HEK293 (cell line): ENCODE measurements around the gene TMEM61.
A peak's percentile ranks its signal among the peaks of the same experiment; 100 is the strongest.

ENCODE experiments used
- CTCF ChIA-PET: fragments of 350-600 bp; formaldehyde crosslinking; extraction: SDS; loops from one replicate; lab custom pipeline; 2021; ENCODE audit warnings: antibody characterized with exemption; lab: Yijun Ruan, JAX
- POLR2A ChIA-PET: fragments of 300-600 bp; formaldehyde crosslinking; extraction: SDS; loops from one replicate; lab custom pipeline; 2020; ENCODE audit warnings: antibody characterized with exemption, inconsistent platforms; lab: Yijun Ruan, JAX
- H3K27ac ChIP-seq: fragments of 200-500 bp; sonication (Bioruptor generic); 2 replicates; pipeline ENCODE4 v1.5.1; 2014; ENCODE audit warnings: low read depth, low read length, control low read depth, inconsistent platforms; ENCODE audit errors: extremely low read depth
- H3K36me3 ChIP-seq, 2 experiments: fragments of 200-500 bp in 1 of 2; sonication (Bioruptor generic) in 1 of 2; 1 replicate in 1 of 2; 2 replicates in 1 of 2; pipeline ENCODE4 v1.5.1; 2014 to 2017; ENCODE audit warnings: inconsistent platforms in 2 of 2, low read length in 2 of 2; ENCODE audit not compliant: control insufficient read depth in 2 of 2, insufficient read depth in 1 of 2
- H3K4me1 ChIP-seq: fragments of 200-500 bp; sonication (Bioruptor generic); 2 replicates; pipeline ENCODE4 v1.5.1; 2014; ENCODE audit warnings: mild to moderate bottlenecking, low read length, inconsistent platforms; ENCODE audit not compliant: control insufficient read depth, insufficient read depth
- H3K4me3 ChIP-seq: 2 replicates; pipeline ENCODE4 v1.5.1; 2011; ENCODE audit warnings: low read depth, mild to moderate bottlenecking, control low read depth, low read length, moderate library complexity
- H3K9me3 ChIP-seq: fragments of 200-500 bp; sonication (Bioruptor generic); 2 replicates; pipeline ENCODE4 v1.5.1; 2014; ENCODE audit warnings: low read depth, low read length, inconsistent platforms; ENCODE audit not compliant: control insufficient read depth, insufficient read depth
- BCL6B ChIP-seq: fragments of 450-650 bp; formaldehyde crosslinking; IDR thresholded peaks from 2 replicates; pipeline ENCODE4 v1.5.1; 2017; ENCODE audit warnings: missing biosample characterization, missing genetic modification characterization
- EGR2 ChIP-seq: fragments of 450-650 bp; formaldehyde crosslinking; IDR thresholded peaks from 2 replicates; pipeline ENCODE4 v1.5.1; 2016; ENCODE audit warnings: low read depth, missing biosample characterization, missing genetic modification characterization
- GLIS2 ChIP-seq: fragments of 450-650 bp; formaldehyde crosslinking; IDR thresholded peaks from 2 replicates; pipeline ENCODE4 v1.5.1; 2016; ENCODE audit warnings: missing biosample characterization, missing genetic modification characterization
- HIC1 ChIP-seq: fragments of 450-650 bp; formaldehyde crosslinking; IDR thresholded peaks from 2 replicates; pipeline ENCODE4 v1.5.1; 2016; ENCODE audit warnings: missing biosample characterization, missing genetic modification characterization
- HOXA7 ChIP-seq: sonication (generic); formaldehyde crosslinking; IDR thresholded peaks from 2 replicates; pipeline ENCODE4 v1.8.1; 2022; ENCODE audit warnings: missing genetic modification reagents, borderline replicate concordance
- IKZF3 ChIP-seq: fragments of 450-650 bp; IDR thresholded peaks from 2 replicates; pipeline ENCODE4 v1.5.0; 2018; ENCODE audit warnings: missing biosample characterization, mild to moderate bottlenecking, missing genetic modification characterization, moderate library complexity
- INSM2 ChIP-seq: fragments of 450-650 bp; formaldehyde crosslinking; IDR thresholded peaks from 2 replicates; pipeline ENCODE4 v1.5.1; 2016; ENCODE audit warnings: missing biosample characterization, missing genetic modification characterization
- KLF1 ChIP-seq: fragments of 450-650 bp; formaldehyde crosslinking; IDR thresholded peaks from 2 replicates; pipeline ENCODE4 v1.5.1; 2016; ENCODE audit warnings: missing biosample characterization, missing genetic modification characterization
- PRDM6 ChIP-seq: fragments of 450-650 bp; formaldehyde crosslinking; IDR thresholded peaks from 2 replicates; pipeline ENCODE4 v1.5.1; 2017; ENCODE audit warnings: missing biosample characterization, missing genetic modification characterization
- ZFHX2 ChIP-seq: fragments of 450-650 bp; formaldehyde crosslinking; conservative IDR thresholded peaks from 2 replicates; pipeline ENCODE4 v1.5.1; 2016; ENCODE audit warnings: missing biosample characterization, missing genetic modification characterization
- ZFP3 ChIP-seq: fragments of 450-650 bp; formaldehyde crosslinking; IDR thresholded peaks from 2 replicates; pipeline ENCODE4 v1.5.1; 2016; ENCODE audit warnings: low read depth, missing biosample characterization, missing genetic modification characterization
- ZFP69B ChIP-seq: fragments of 450-650 bp; formaldehyde crosslinking; IDR thresholded peaks from 2 replicates; pipeline ENCODE4 v1.5.1; 2016; ENCODE audit warnings: missing biosample characterization, missing genetic modification characterization
- ZNF114 ChIP-seq: fragments of 450-650 bp; formaldehyde crosslinking; IDR thresholded peaks from 2 replicates; pipeline ENCODE4 v1.5.0; 2017; ENCODE audit warnings: missing biosample characterization, missing genetic modification characterization
- ZNF292 ChIP-seq: fragments of 450-650 bp; formaldehyde crosslinking; IDR thresholded peaks from 2 replicates; pipeline ENCODE4 v1.5.1; 2016; ENCODE audit warnings: low read depth, missing biosample characterization, missing genetic modification characterization, borderline replicate concordance
- ZNF37A ChIP-seq: fragments of 450-650 bp; IDR thresholded peaks from 2 replicates; pipeline ENCODE4 v1.5.1; 2018; ENCODE audit warnings: missing biosample characterization, missing genetic modification characterization
- ZNF398 ChIP-seq: fragments of 450-650 bp; formaldehyde crosslinking; IDR thresholded peaks from 2 replicates; pipeline ENCODE4 v1.5.1; 2017; ENCODE audit warnings: missing biosample characterization, missing genetic modification characterization
- ZNF423 ChIP-seq: fragments of 450-650 bp; formaldehyde crosslinking; IDR thresholded peaks from 2 replicates; pipeline ENCODE4 v1.5.1; 2016; ENCODE audit warnings: missing biosample characterization, missing genetic modification characterization
- ZNF521 ChIP-seq: fragments of 450-650 bp; formaldehyde crosslinking; IDR thresholded peaks from 2 replicates; pipeline ENCODE4 v1.5.1; 2017; ENCODE audit warnings: missing biosample characterization, mild to moderate bottlenecking, missing genetic modification characterization
- ZNF639 ChIP-seq: fragments of 450-650 bp; formaldehyde crosslinking; IDR thresholded peaks from 2 replicates; pipeline ENCODE4 v1.5.1; 2016; ENCODE audit warnings: missing biosample characterization, missing genetic modification characterization
- ZNF692 ChIP-seq: fragments of 450-650 bp; formaldehyde crosslinking; IDR thresholded peaks from 2 replicates; pipeline ENCODE4 v1.5.1; 2016; ENCODE audit warnings: missing biosample characterization, missing genetic modification characterization
- ZNF747 ChIP-seq: fragments of 450-650 bp; formaldehyde crosslinking; IDR thresholded peaks from 2 replicates; pipeline ENCODE4 v1.5.1; 2016; ENCODE audit warnings: missing biosample characterization, missing genetic modification characterization
- ZSCAN5A ChIP-seq: fragments of 450-650 bp; formaldehyde crosslinking; IDR thresholded peaks from 2 replicates; pipeline ENCODE4 v1.5.1; 2016; ENCODE audit warnings: missing biosample characterization, missing genetic modification characterization

The TMEM61 gene

GRCh38 chr1:54998100-54998499, 17.7 kb downstream of the TMEM61 start:
- ChIA-PET CTCF (interaction anchor here (3.6 to 6.4 kb wide), 2 partner anchors 24 to 50 kb away, joined by 15 to 172 read pairs; no protein-coding TSS in a partner anchor), POLR2A (interaction anchor here (2.2 kb wide), 1 partner anchor 111 kb away, joined by 7 read pairs; the partner anchor contains the start of gene DHCR24)
- TF ChIP-seq ZNF747 = no peak
- no peak for TF ChIP-seq ZFP3
- no peak for TF ChIP-seq IKZF3 (tag by site-specific recombination)
- no peak for TF ChIP-seq ZNF639 (tag by site-specific recombination)
- no peak for TF ChIP-seq PRDM6 (tag by site-specific recombination)
- TF ChIP-seq HIC1 (tag by site-specific recombination) = no peak
- no peak overlapping the region for H3K4me3 ChIP-seq
- no peaks in the 10 kb centered on the region for H3K9me3 ChIP-seq
- no peaks in the 10 kb centered on the region for H3K4me1 ChIP-seq
- no peak overlapping the region for H3K27ac ChIP-seq
- H3K36me3 ChIP-seq = no peaks in the 10 kb centered on the region

- H3K27ac ChIP-seq = no peak within 1 kb of the TSS
- no peaks in the 10 kb centered on the region for H3K4me1 ChIP-seq
- H3K9me3 ChIP-seq = no peaks in the 10 kb centered on the region
- no peaks in the 10 kb centered on the region for H3K36me3 ChIP-seq
- TF ChIP-seq KLF1 (tag by site-specific recombination) = no peak
- no peak for TF ChIP-seq ZNF37A (tag by site-specific recombination)
- TF ChIP-seq ZNF398 (tag by site-specific recombination) = peak; percentile 53; the same call in 1 of the 2 replicates
- no peak for TF ChIP-seq ZNF114
- TF ChIP-seq ZFHX2 (tag by site-specific recombination) = peak; percentile 76
- no peak for TF ChIP-seq GLIS2 (tag by site-specific recombination)
- no peak for TF ChIP-seq ZSCAN5A
- no peak for TF ChIP-seq ZNF521 (tag by site-specific recombination)
- peak; percentile 55; the same call in 1 of the 2 replicates for TF ChIP-seq ZNF692 (tag by site-specific recombination)
- TF ChIP-seq ZNF292 (tag by site-specific recombination) = no peak
- TF ChIP-seq EGR2 (tag by site-specific recombination) = peak; percentile 73
- TF ChIP-seq ZFP69B (tag by site-specific recombination) = peak; percentile 59
- TF ChIP-seq BCL6B (tag by site-specific recombination) = no peak
- TF ChIP-seq ZNF423 (tag by site-specific recombination) = no peak
- no peak for TF ChIP-seq HOXA7
- no peak for TF ChIP-seq INSM2 (tag by site-specific recombination)
- CTCF ChIA-PET = interaction anchor here (3.6 to 6.4 kb wide), 2 partner anchors 23 to 50 kb away, joined by 15 to 172 read pairs; no protein-coding TSS in a partner anchor
- no peak within 1 kb of the TSS for H3K4me3 ChIP-seq
- POLR2A ChIA-PET = no interaction called here
These were observed 18.2 kb downstream of the TMEM61 start, which contains the start of gene BSND for GRCh38 chr1:54998677-54999076. Gene BSND, plus strand, starts transcription at chr1:54998933. Its CDS starts 254 bp downstream, at chr1:54999187.
